Bronchial epithelial cell (primary cell): Measurements from ENCODE around the gene UBE2F. TPM values are rescaled to one million over a fixed set of nuclear protein-coding genes. Genes with fewer than 3 reads are reported as not detected.

ENCODE experiments used
- DNase-seq: peaks from one replicate; pipeline ENCODE4 v3.0.0-alpha.2; 2010; ENCODE audit warnings: low read depth
- FAIRE-seq: peaks from 2 replicates; lab custom pipeline; 2011; peaks lifted over from hg19 to GRCh38; lab: Jason Lieb, UNC
- H3K27me3 ChIP-seq: 2 replicates; pipeline ENCODE4 v1.5.1; 2011; ENCODE audit warnings: low read length; ENCODE audit not compliant: control insufficient read depth, insufficient read depth
- H3K36me3 ChIP-seq: 2 replicates; pipeline ENCODE4 v1.5.1; 2011; ENCODE audit warnings: low read length; ENCODE audit not compliant: control insufficient read depth, insufficient read depth
- H3K4me3 ChIP-seq: 2 replicates; pipeline ENCODE4 v1.5.1; 2011; ENCODE audit warnings: mild to moderate bottlenecking, low read depth, low read length, control low read depth
- CTCF ChIP-seq: IDR thresholded peaks from 2 replicates; pipeline ENCODE4 v1.5.1; 2011; ENCODE audit warnings: mild to moderate bottlenecking, moderate library complexity, low read length, control low read depth, inconsistent platforms; ENCODE audit not compliant: insufficient read depth, severe bottlenecking
- total RNA-seq: library from RNA; depleted of rRNA; stranded (reverse); fragments of >200 nt; gene quantifications from 2 replicates; pipeline ENCODE4 v1.2.1, GENCODE V29; 2014

UBE2F gene
- 64.0 and 74.4 TPM in 2 replicates for total RNA-seq

GRCh38 chr2:237966565-237967462 is at the start of gene UBE2F:
UBE2F (plus strand) TSS chr2:237967014; CDS start chr2:237973108, 6,094 bp downstream.
- Histone ChIP-seq H3K4me3 (peak within 1 kb of the TSS; percentile 90), H3K36me3 (peaks cover 4% of the 10 kb centered on the region), H3K27me3 (no peaks in the 10 kb centered on the region)
- DNase-seq (peak; percentile 83), FAIRE-seq (no peak)
- TF ChIP-seq CTCF, result no peak

GRCh38 chr2:237917696-237918374 is 49.0 kb upstream of the UBE2F start:
- H3K36me3 ChIP-seq, result no peaks in the 10 kb centered on the region
- no peak overlapping the region for H3K4me3 ChIP-seq
- no peak for TF ChIP-seq CTCF
- H3K27me3 ChIP-seq, result no peaks in the 10 kb centered on the region
- no peak for FAIRE-seq
- no peak for DNase-seq

GRCh38 chr2:237919593-237919992 is 47.2 kb upstream of the UBE2F start:
- H3K27me3 ChIP-seq, result no peaks in the 10 kb centered on the region
- TF ChIP-seq CTCF, result no peak
- FAIRE-seq (no peak), DNase-seq (no peak)
- H3K4me3 ChIP-seq, result no peak overlapping the region
- H3K36me3 ChIP-seq, result no peaks in the 10 kb centered on the region

GRCh38 chr2:237920673-237921072 is 46.1 kb upstream of the UBE2F start:
- no peaks in the 10 kb centered on the region for H3K36me3 ChIP-seq
- no peak overlapping the region for H3K4me3 ChIP-seq
- peak; percentile 32 for FAIRE-seq

GRCh38 chr2:237921967-237922492 is 44.8 kb upstream of the UBE2F start:
- FAIRE-seq (no peak), DNase-seq (no peak)
- TF ChIP-seq CTCF, result no peak
- Histone ChIP-seq H3K4me3 (no peak overlapping the region), H3K36me3 (no peaks in the 10 kb centered on the region), H3K27me3 (no peaks in the 10 kb centered on the region)

More at GRCh38 chr2:237920673-237921072, 46.1 kb upstream of the UBE2F start:
- TF ChIP-seq CTCF, result no peak
- H3K27me3 ChIP-seq, result no peaks in the 10 kb centered on the region
- no peak for DNase-seq
